Measurements from ENCODE around the gene C16orf96.

DNA sequence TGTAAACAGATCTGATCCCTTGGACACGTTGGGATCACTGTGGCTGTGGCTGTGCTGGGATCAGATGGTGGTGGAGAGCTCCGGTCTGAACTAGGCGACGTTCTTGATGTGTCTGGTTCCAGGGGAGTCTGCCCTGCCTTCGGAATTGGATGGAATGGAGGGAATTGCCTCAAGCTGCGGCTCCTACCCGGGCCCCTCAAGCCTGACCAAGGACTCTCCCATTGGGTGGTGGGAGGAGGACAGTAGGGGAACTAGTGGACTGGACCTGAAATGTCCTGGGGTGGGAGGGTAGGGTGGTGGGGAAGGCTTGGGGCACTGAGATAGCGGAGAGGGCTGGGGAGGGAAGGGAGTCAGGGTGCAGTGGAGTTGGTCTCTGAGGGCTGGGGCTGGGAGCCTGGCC lies 61.7 kb downstream of the C16orf96 start:
- no peak for TF ChIP-seq REST (IDR thresholded peaks at IDR 0.05)
- TF ChIP-seq, protein P1, sequence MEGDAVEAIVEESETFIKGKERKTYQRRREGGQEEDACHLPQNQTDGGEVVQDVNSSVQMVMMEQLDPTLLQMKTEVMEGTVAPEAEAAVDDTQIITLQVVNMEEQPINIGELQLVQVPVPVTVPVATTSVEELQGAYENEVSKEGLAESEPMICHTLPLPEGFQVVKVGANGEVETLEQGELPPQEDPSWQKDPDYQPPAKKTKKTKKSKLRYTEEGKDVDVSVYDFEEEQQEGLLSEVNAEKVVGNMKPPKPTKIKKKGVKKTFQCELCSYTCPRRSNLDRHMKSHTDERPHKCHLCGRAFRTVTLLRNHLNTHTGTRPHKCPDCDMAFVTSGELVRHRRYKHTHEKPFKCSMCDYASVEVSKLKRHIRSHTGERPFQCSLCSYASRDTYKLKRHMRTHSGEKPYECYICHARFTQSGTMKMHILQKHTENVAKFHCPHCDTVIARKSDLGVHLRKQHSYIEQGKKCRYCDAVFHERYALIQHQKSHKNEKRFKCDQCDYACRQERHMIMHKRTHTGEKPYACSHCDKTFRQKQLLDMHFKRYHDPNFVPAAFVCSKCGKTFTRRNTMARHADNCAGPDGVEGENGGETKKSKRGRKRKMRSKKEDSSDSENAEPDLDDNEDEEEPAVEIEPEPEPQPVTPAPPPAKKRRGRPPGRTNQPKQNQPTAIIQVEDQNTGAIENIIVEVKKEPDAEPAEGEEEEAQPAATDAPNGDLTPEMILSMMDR (IDR thresholded peaks at IDR 0.05; ENCODE audit: low read depth, low read length, missing input control) = no peak
- TF ChIP-seq RAD21 (IDR thresholded peaks at IDR 0.05) = no peak
- TF ChIP-seq GABPA (IDR thresholded peaks at IDR 0.05 in 1 of 2, conservative IDR thresholded peaks at IDR 0.05 in 1 of 2) = no peak
- TF ChIP-seq, protein P2, sequence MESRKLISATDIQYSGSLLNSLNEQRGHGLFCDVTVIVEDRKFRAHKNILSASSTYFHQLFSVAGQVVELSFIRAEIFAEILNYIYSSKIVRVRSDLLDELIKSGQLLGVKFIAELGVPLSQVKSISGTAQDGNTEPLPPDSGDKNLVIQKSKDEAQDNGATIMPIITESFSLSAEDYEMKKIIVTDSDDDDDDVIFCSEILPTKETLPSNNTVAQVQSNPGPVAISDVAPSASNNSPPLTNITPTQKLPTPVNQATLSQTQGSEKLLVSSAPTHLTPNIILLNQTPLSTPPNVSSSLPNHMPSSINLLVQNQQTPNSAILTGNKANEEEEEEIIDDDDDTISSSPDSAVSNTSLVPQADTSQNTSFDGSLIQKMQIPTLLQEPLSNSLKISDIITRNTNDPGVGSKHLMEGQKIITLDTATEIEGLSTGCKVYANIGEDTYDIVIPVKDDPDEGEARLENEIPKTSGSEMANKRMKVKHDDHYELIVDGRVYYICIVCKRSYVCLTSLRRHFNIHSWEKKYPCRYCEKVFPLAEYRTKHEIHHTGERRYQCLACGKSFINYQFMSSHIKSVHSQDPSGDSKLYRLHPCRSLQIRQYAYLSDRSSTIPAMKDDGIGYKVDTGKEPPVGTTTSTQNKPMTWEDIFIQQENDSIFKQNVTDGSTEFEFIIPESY (IDR thresholded peaks at IDR 0.05) = no peak
- no peak for TF ChIP-seq TAF1 (conservative IDR thresholded peaks at IDR 0.05)

Measured in liver (tissue), 3 donors.